B cell (primary cell): ENCODE measurements around the gene FSCN2. TPM values are rescaled to one million over a fixed set of nuclear protein-coding genes. Genes with fewer than 3 reads are reported as not detected.

Experiments
- ATAC-seq: fragments of 200-7000 bp; cut with Tn5 transposase; one replicate; pipeline ENCODE4 v1.10.0; 2021; ENCODE audit warnings: low read depth, mild to moderate bottlenecking, moderate number of reproducible peaks, moderate library complexity
- CTCF ChIA-PET: fragments of 350-600 bp; sonication (Branson Sonifier 250); formaldehyde crosslinking; loops from one replicate; lab custom pipeline; 2021; ENCODE audit warnings: antibody characterized with exemption, inconsistent platforms; lab: Charles Lee
- POLR2A ChIA-PET: fragments of 350-600 bp; sonication (Branson Sonifier 250); formaldehyde crosslinking; loops from one replicate; lab custom pipeline; 2021; ENCODE audit warnings: antibody characterized with exemption; lab: Charles Lee
- DNase-seq: peaks from one replicate; pipeline ENCODE4 v3.0.0; 2013
- H2AFZ ChIP-seq: 2 replicates; pipeline ENCODE4 v1.6.1; 2012; ENCODE audit warnings: mild to moderate bottlenecking, low read depth, low read length; ENCODE audit not compliant: insufficient read depth, poor library complexity, severe bottlenecking
- H3K27ac ChIP-seq, 2 donors: 1 replicate in 1 of 2; 2 replicates in 1 of 2; pipeline ENCODE4 v1.5.1; 2012 to 2013; ENCODE audit warnings: low read length in 2 of 2, mild to moderate bottlenecking in 2 of 2, moderate library complexity in 1 of 2
- H3K27me3 ChIP-seq, 4 experiments: fragments of 200-600 bp in 1 of 4; sonication (generic) in 1 of 4; replicated peaks in 1 of 4; 1 replicate in 2 of 4; 2 replicates in 2 of 4; pipeline versions ENCODE4 v1.6.1 to v1.7.0; 2013 to 2016; ENCODE audit warnings: low read length in 3 of 4, mild to moderate bottlenecking in 2 of 4, mixed read lengths in 1 of 4, moderate library complexity in 1 of 4; ENCODE audit not compliant: insufficient read depth in 4 of 4, control insufficient read depth in 3 of 4; ENCODE audit errors: control extremely low read depth in 1 of 4
- H3K36me3 ChIP-seq, 2 experiments: replicated peaks in 1 of 2; 1 replicate in 1 of 2; 2 replicates in 1 of 2; pipeline versions ENCODE4 v1.6.1 to v1.7.1; 2013; ENCODE audit warnings: low read length in 1 of 2; ENCODE audit not compliant: insufficient read depth in 2 of 2, control insufficient read depth in 1 of 2; ENCODE audit errors: control extremely low read depth in 1 of 2, extremely low read depth in 1 of 2
- H3K4me1 ChIP-seq, 2 donors: fragments of 200-600 bp in 1 of 2; sonication (generic) in 1 of 2; 1 replicate in 1 of 2; 2 replicates in 1 of 2; pipeline versions ENCODE4 v1.5.1 to v1.6.1; 2013 to 2017; ENCODE audit warnings: low read length in 2 of 2; ENCODE audit not compliant: control insufficient read depth in 2 of 2, insufficient read depth in 2 of 2
- H3K4me2 ChIP-seq: replicated peaks from 2 replicates; pipeline ENCODE3; 2012; ENCODE audit warnings: mild to moderate bottlenecking, low read depth, low read length; ENCODE audit not compliant: poor library complexity, severe bottlenecking
- H3K4me3 ChIP-seq, 5 experiments: fragments of 200-600 bp in 1 of 5; sonication (generic) in 1 of 5; 1 replicate in 3 of 5; 2 replicates in 2 of 5; pipeline versions ENCODE4 v1.5.1 to v1.7.0; 2011 to 2016; ENCODE audit warnings: low read length in 4 of 5, mild to moderate bottlenecking in 4 of 5, low read depth in 2 of 5, control low read depth in 1 of 5, moderate library complexity in 1 of 5; ENCODE audit not compliant: insufficient read depth in 1 of 5; ENCODE audit errors: control extremely low read depth in 1 of 5, extremely low read depth in 1 of 5
- H3K79me2 ChIP-seq: fragments of 200-600 bp; sonication (generic); one replicate; pipeline ENCODE4 v1.6.0; 2016; ENCODE audit warnings: low read length; ENCODE audit not compliant: control insufficient read depth, insufficient read depth
- H3K9ac ChIP-seq: fragments of 200-600 bp; sonication (generic); 2 replicates; pipeline ENCODE4 v1.6.1; 2017; ENCODE audit warnings: mild to moderate bottlenecking, low read length, moderate library complexity
- H3K9me3 ChIP-seq, 3 donors: one replicate each; pipeline versions ENCODE4 v1.6.1 to v1.7.1; 2013; ENCODE audit warnings: low read length in 2 of 3; ENCODE audit not compliant: control insufficient read depth in 2 of 3, insufficient read depth in 1 of 3; ENCODE audit errors: control extremely low read depth in 1 of 3
- H4K20me1 ChIP-seq: 2 replicates; pipeline ENCODE4 v1.6.0; 2012; ENCODE audit warnings: mild to moderate bottlenecking, low read length; ENCODE audit not compliant: insufficient read depth, control insufficient read depth, poor library complexity, severe bottlenecking
- H3K27ac Mint-ChIP-seq: one replicate; pipeline ENCODE4 v1.8.0; 2021; ENCODE audit warnings: mixed read lengths
- H3K27me3 Mint-ChIP-seq: one replicate; pipeline ENCODE4 v1.8.0; 2021; ENCODE audit warnings: mixed read lengths
- H3K4me1 Mint-ChIP-seq: one replicate; pipeline ENCODE4 v1.8.0; 2021; ENCODE audit warnings: mixed read lengths
- H3K4me3 Mint-ChIP-seq: one replicate; pipeline ENCODE4 v1.8.0; 2021; ENCODE audit warnings: mixed read lengths
- H3K9me3 Mint-ChIP-seq: one replicate; pipeline ENCODE4 v1.8.0; 2022; ENCODE audit warnings: mixed read lengths; ENCODE audit not compliant: insufficient read depth
- EZH2 ChIP-seq: IDR thresholded peaks from 2 replicates; pipeline ENCODE4 v1.6.1; 2012; ENCODE audit warnings: borderline replicate concordance, low read depth, mild to moderate bottlenecking, moderate library complexity, low read length; ENCODE audit not compliant: insufficient read depth, poor library complexity, severe bottlenecking
- WGBS: methylation state at CpG from one replicate; pipeline ENCODE4 v1.1.5; 2013; ENCODE audit warnings: missing lambda C conversion rate; ENCODE audit not compliant: insufficient coverage; 5-methylcytosine and 5-hydroxymethylcytosine counted together
- intact Hi-C: fragments of 100-400 bp; cut with micrococcal nuclease; formaldehyde crosslinking; loops from one replicate; pipeline ENCODE4 v1.10.0; 2022
- polyA plus RNA-seq: library from polyadenylated mRNA; depleted of rRNA; stranded (reverse); fragments of >200 nt; gene quantifications from 2 replicates; pipeline ENCODE4 v1.2.3, GENCODE V29; 2012
- total RNA-seq, 2 donors: library from RNA; stranded (reverse); fragments of 120-200 nt in 1 of 2; gene quantifications; 1 replicate in 1 of 2; 2 replicates in 1 of 2; pipeline versions ENCODE4 v1.2.3 to v1.2.4, GENCODE V29; 2013 to 2022
- TF ChIP-seq, protein P1 (sequence below): fragments of 200-600 bp; IDR thresholded peaks from one replicate; pipeline ENCODE4 v1.8.0; 2022; ENCODE audit warnings: antibody characterized with exemption, mild to moderate bottlenecking

FSCN2 gene
- total and polyA plus RNA-seq, 2 donors (not counting 1 experiment from before 2014, with no cell fraction given), result 6.3 to 12.0 TPM

DNA sequence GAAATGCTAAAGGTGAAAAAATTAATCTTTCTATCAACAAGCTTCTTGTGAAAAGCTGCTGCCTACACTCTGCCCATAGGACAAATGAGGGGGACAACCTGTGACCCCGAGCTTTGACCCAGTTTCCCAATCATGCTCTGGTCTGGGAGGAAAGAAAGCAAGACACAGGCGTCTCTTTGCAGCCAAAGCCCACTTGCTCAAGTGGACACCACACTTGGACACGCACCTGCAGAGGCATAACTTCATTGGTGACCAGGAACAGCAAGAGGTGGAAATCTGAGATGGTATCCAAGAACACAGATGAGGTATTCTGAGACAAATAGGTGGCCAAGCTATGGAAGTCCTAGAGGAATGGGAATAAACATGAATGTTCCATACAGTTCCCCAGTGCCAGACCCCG is 39.0 kb downstream of the FSCN2 start:
- ATAC-seq (no peak), DNase-seq (no peak)
- Mint-ChIP-seq H3K27ac (no peak overlapping the region), H3K4me3 (no peak overlapping the region), H3K4me1 (peaks cover 11% of the 10 kb centered on the region), H3K27me3 (no peaks in the 10 kb centered on the region), H3K9me3 (no peaks in the 10 kb centered on the region)
- Histone ChIP-seq H3K9me3 (no peaks in the 10 kb centered on the region), H3K9ac (no peak overlapping the region), H4K20me1 (no peaks in the 10 kb centered on the region), H3K27me3 (no peaks in the 10 kb centered on the region), H3K79me2 (no peaks in the 10 kb centered on the region), H3K36me3 (peaks cover 9 to 74% of the 10 kb centered on the region in 2 experiments), H3K27ac (no peak overlapping the region), H3K4me2 (no peak overlapping the region), H3K4me3 (no peak overlapping the region), H3K4me1 (peaks cover 7 to 15% of the 10 kb centered on the region in 2 donors), H2AFZ (no peak overlapping the region)
- CTCF ChIA-PET, result interaction anchor here (0.6 to 2.5 kb wide), 2 partner anchors 34 to 287 kb away, joined by 3 to 8 read pairs; no protein-coding TSS in a partner anchor
- 69% methylated on average over 4 of the region's 4 CpGs for WGBS
- TF ChIP-seq EZH2, result no peak
- TF ChIP-seq, protein P1, sequence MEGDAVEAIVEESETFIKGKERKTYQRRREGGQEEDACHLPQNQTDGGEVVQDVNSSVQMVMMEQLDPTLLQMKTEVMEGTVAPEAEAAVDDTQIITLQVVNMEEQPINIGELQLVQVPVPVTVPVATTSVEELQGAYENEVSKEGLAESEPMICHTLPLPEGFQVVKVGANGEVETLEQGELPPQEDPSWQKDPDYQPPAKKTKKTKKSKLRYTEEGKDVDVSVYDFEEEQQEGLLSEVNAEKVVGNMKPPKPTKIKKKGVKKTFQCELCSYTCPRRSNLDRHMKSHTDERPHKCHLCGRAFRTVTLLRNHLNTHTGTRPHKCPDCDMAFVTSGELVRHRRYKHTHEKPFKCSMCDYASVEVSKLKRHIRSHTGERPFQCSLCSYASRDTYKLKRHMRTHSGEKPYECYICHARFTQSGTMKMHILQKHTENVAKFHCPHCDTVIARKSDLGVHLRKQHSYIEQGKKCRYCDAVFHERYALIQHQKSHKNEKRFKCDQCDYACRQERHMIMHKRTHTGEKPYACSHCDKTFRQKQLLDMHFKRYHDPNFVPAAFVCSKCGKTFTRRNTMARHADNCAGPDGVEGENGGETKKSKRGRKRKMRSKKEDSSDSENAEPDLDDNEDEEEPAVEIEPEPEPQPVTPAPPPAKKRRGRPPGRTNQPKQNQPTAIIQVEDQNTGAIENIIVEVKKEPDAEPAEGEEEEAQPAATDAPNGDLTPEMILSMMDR, result no peak
- intact Hi-C loops, result no loop called here
- POLR2A ChIA-PET, result interaction anchor here (0.7 kb wide), 1 partner anchor 12 kb away, joined by 6 read pairs; no protein-coding TSS in a partner anchor

DNA sequence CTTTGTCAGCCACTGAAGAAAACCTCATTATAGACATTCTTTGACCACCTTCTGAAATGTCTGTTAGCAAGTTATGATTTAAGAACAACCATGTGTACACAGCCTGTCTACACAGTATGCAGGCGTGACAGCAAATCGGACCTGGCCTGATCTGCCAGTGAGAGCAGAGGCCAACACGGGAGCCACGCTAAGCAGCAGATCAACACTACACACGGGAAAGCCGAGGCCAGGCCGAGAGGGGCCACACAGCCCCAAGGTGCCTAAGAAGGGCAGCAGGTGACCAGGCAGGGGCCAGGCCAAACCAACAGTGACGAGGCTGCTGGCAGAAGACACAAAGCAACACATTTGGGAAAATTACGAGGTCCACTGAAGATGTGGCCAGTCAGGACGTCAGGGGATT is 40.2 kb downstream of the FSCN2 start:
- no peak overlapping the region for H3K4me3 ChIP-seq
- no peak overlapping the region for H2AFZ ChIP-seq
- H3K27ac Mint-ChIP-seq, result no peak overlapping the region
- ChIA-PET CTCF (interaction anchor here (0.8 to 2.5 kb wide), 2 partner anchors 32 to 33 kb away, joined by 3 to 8 read pairs; no protein-coding TSS in a partner anchor), POLR2A (interaction anchor here (0.7 kb wide), 2 partner anchors 12 to 29 kb away, joined by 4 to 5 read pairs; no protein-coding TSS in a partner anchor)
- H3K27me3 ChIP-seq, result no peaks in the 10 kb centered on the region
- WGBS, result 99% methylated on average over 10 of the region's 10 CpGs
- intact Hi-C loops, result no loop called here
- peaks cover 9 to 75% of the 10 kb centered on the region in 2 experiments for H3K36me3 ChIP-seq
- no peaks in the 10 kb centered on the region for H3K79me2 ChIP-seq
- H3K9me3 Mint-ChIP-seq, result no peaks in the 10 kb centered on the region
- no peaks in the 10 kb centered on the region for H4K20me1 ChIP-seq
- H3K4me2 ChIP-seq, result no peak overlapping the region
- H3K4me1 Mint-ChIP-seq, result peaks cover 1% of the 10 kb centered on the region
- H3K27me3 Mint-ChIP-seq, result no peaks in the 10 kb centered on the region
- no peak for TF ChIP-seq EZH2
- TF ChIP-seq, protein P1, result no peak
- ATAC-seq (no peak), DNase-seq (no peak)
- peaks cover 0 to 3% of the 10 kb centered on the region in 2 donors for H3K4me1 ChIP-seq
- H3K27ac ChIP-seq, result no peak overlapping the region
- no peak overlapping the region for H3K9ac ChIP-seq
- no peaks in the 10 kb centered on the region for H3K9me3 ChIP-seq
- H3K4me3 Mint-ChIP-seq, result no peak overlapping the region
